NOMO-1 (cell line): Measurements from ENCODE around the gene IFNA21.
"Not testable (repeated sequence)": the region's sequence is repeated elsewhere in the genome, so short reads cannot be mapped to it uniquely, and the experiment has no call there.

Experiments used
- DNase-seq, 2 experiments: peaks; one replicate each; lab custom pipeline; 2025; ENCODE audit not compliant: unreplicated experiment in 2 of 2; lab: John Stamatoyannopoulos, UW

Gene IFNA21

GRCh38 chr9:21166560-21166959 is at the start of gene IFNA21:
Gene IFNA21, minus strand, starts transcription at chr9:21166660. Its CDS starts 48 bp downstream, at chr9:21166612.
- DNase-seq, result not testable (repeated sequence)

- DNase-seq, result not testable (repeated sequence)
These were observed 47.2 kb upstream of the IFNA21 start for GRCh38 chr9:21213411-21214326.

GRCh38 chr9:21212160-21212559 is 45.7 kb upstream of the IFNA21 start:
- DNase-seq, result not testable (repeated sequence)

- not testable (repeated sequence) for DNase-seq
These were observed 44.3 kb upstream of the IFNA21 start for GRCh38 chr9:21210782-21211181.

- DNase-seq, result no peak
These were observed 43.9 kb upstream of the IFNA21 start for GRCh38 chr9:21210311-21210710.

- DNase-seq, result not testable (repeated sequence)
These were observed 40.6 kb upstream of the IFNA21 start, which contains the start of gene IFNA10 for GRCh38 chr9:21207043-21207442. Gene IFNA10, minus strand, starts transcription at chr9:21207143. Its CDS starts 46 bp downstream, at chr9:21207097.

- no peak for DNase-seq
These were observed 38.7 kb upstream of the IFNA21 start for GRCh38 chr9:21205204-21205603.

- not testable (repeated sequence) for DNase-seq
These were observed 35.6 kb upstream of the IFNA21 start, which contains the start of gene IFNA7 for GRCh38 chr9:21202105-21202504. Gene IFNA7, minus strand, starts transcription at chr9:21202205. Its CDS starts 40 bp downstream, at chr9:21202165.

GRCh38 chr9:21194867-21195776 is 28.7 kb upstream of the IFNA21 start:
- DNase-seq, result not testable (repeated sequence)

GRCh38 chr9:21187487-21187886 is 21.0 kb upstream of the IFNA21 start, which contains the start of gene IFNA4:
Gene IFNA4, minus strand, starts transcription at chr9:21187587. Its CDS starts 56 bp downstream, at chr9:21187531.
- not testable (repeated sequence) for DNase-seq

- not testable (repeated sequence) for DNase-seq
These were observed 16.6 kb upstream of the IFNA21 start for GRCh38 chr9:21182810-21183736.

- DNase-seq, result no peak
These were observed 8.2 kb upstream of the IFNA21 start for GRCh38 chr9:21174671-21175070.

- no peak for DNase-seq
These were observed 5.7 kb upstream of the IFNA21 start for GRCh38 chr9:21172156-21172555.

GRCh38 chr9:21171351-21171750 is 4.9 kb upstream of the IFNA21 start:
- no peak for DNase-seq

- DNase-seq, result no peak
These were observed 944 bp downstream of the IFNA21 start for GRCh38 chr9:21165516-21165915.

- DNase-seq, result no peak
These were observed 6.3 kb downstream of the IFNA21 start for GRCh38 chr9:21160178-21160577.

GRCh38 chr9:21155501-21155900 is 11.0 kb downstream of the IFNA21 start:
- DNase-seq, result no peak

GRCh38 chr9:21154018-21154608 is 12.3 kb downstream of the IFNA21 start:
- DNase-seq, result no peak

- DNase-seq, result no peak
These were observed 13.0 kb downstream of the IFNA21 start for GRCh38 chr9:21153336-21154017.
